ENCODE data around the gene HK1. TPM values are rescaled to one million over a fixed set of nuclear protein-coding genes. Genes with fewer than 3 reads are reported as not detected.

HK1 gene
- polyA plus RNA-seq (2013): 116 and 118 TPM in 2 replicates

DNA sequence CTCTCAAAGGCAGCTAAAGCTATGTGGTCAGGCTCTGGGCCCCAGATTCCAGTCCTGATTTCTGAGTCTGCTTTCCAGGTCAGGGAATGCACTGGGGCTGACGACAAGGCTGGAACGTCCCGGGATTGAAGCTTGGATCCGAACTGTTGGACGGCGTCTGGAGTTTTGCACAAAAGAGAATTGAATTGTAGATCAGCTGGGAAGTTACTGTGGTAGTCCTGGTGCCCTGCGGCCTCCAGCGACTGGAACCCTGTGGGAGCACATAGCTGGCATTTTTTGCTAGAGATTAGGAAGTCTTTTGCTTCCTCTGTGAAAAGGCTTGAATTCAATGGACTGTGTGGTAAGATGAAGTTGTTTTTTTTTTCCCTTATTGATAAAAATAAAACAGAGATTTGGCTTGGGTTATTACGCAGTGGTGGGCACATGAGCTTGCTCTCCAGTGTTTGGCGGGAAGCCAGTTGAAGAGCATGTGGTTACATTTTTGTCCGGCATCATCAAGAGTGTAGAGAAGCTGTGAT is at the start of gene HK1:
TSS of gene HK1 (plus strand) at position 51 of the 518 bp plus-strand sequence.
- peak; percentile 72 to 84 for DNase-seq
- peak within 1 kb of the TSS; percentile 65 for H2BK12ac ChIP-seq (ENCODE audit: low read length)
- H4K8ac ChIP-seq (ENCODE audit: low read depth, low read length): peak within 1 kb of the TSS; percentile 49
- H4K12ac ChIP-seq (ENCODE audit: low read depth, low read length): no peak within 1 kb of the TSS
- H3K4me2 ChIP-seq (ENCODE audit: low read length): peak within 1 kb of the TSS; percentile 41
- H3K9ac ChIP-seq (ENCODE audit: low read length): no peak within 1 kb of the TSS
- no peak within 1 kb of the TSS for H2BK5ac ChIP-seq (ENCODE audit: low read depth, low read length, poor library complexity)
- H3K18ac ChIP-seq (ENCODE audit: low read length): no peak within 1 kb of the TSS
- peak within 1 kb of the TSS; percentile 5 for H3K14ac ChIP-seq (ENCODE audit: low read length)
- H2AFZ ChIP-seq (ENCODE audit: insufficient read depth, low read length, poor library complexity): no peak within 1 kb of the TSS
- no CpG with 5 or more reads among the region's 11 CpGs for WGBS (ENCODE audit: extremely low coverage, insufficient coverage, insufficient read length)
- peak within 1 kb of the TSS; percentile 63 for H4K91ac ChIP-seq (ENCODE audit: low read depth, low read length)
- H3K23ac ChIP-seq (ENCODE audit: low read length): no peak within 1 kb of the TSS
- H2AK5ac ChIP-seq (ENCODE audit: low read length): no peak within 1 kb of the TSS
- no peak within 1 kb of the TSS for H3K4ac ChIP-seq (ENCODE audit: low read depth, low read length)
- peaks cover 2% of the 10 kb centered on the region for H3K79me1 ChIP-seq (ENCODE audit: low read length)
- no peak within 1 kb of the TSS for H3K4me3 ChIP-seq (ENCODE audit: low read depth, low read length)
- peak within 1 kb of the TSS; percentile 21 for H2BK120ac ChIP-seq (ENCODE audit: insufficient read depth, low read length, poor library complexity)
- no peaks in the 10 kb centered on the region for H3K36me3 ChIP-seq (ENCODE audit: control insufficient read depth in 1 of 2, insufficient read depth in 2 of 2, low read length in 2 of 2)
- H3K27me3 ChIP-seq (ENCODE audit: insufficient read depth, low read length): no peaks in the 10 kb centered on the region
- no peaks in the 10 kb centered on the region for H3K79me2 ChIP-seq (ENCODE audit: control insufficient read depth, insufficient read depth, low read length, poor library complexity)
- H3K9me3 ChIP-seq (ENCODE audit: insufficient read depth, low read depth, low read length): no peaks in the 10 kb centered on the region
- peaks cover 3 to 14% of the 10 kb centered on the region in 2 experiments for H3K4me1 ChIP-seq (ENCODE audit: control insufficient read depth in 1 of 2, insufficient read depth in 2 of 2, low read length in 2 of 2)
- peak within 1 kb of the TSS; percentile 77 for H3K27ac ChIP-seq (ENCODE audit: low read depth, low read length)

DNA sequence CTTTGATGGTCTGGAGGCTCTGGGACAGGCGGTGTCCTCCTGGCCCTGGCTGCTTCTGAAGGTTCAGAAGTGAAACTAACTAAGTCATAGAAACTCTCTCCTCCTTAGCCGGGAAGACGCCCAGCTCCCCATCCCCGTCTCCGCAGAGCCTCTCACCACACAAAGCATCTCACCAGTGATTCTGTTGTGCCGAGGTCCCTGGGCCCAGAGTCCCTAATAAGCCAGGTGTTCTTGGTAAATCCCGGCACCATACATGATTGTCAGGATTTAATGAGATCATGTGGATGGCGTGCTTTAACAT is 48.7 kb upstream of the HK1 start:
- no peak overlapping the region for H2AK5ac ChIP-seq (ENCODE audit: low read length)
- no peak overlapping the region for H3K4me3 ChIP-seq (ENCODE audit: low read depth, low read length)
- H3K4me1 ChIP-seq (ENCODE audit: control insufficient read depth in 1 of 2, insufficient read depth in 2 of 2, low read length in 2 of 2): peaks cover 16 to 28% of the 10 kb centered on the region in 2 experiments
- H3K27ac ChIP-seq (ENCODE audit: low read depth, low read length): no peak overlapping the region
- H3K27me3 ChIP-seq (ENCODE audit: insufficient read depth, low read length): no peaks in the 10 kb centered on the region
- no peak overlapping the region for H3K4me2 ChIP-seq (ENCODE audit: low read length)
- no peak overlapping the region for H2BK12ac ChIP-seq (ENCODE audit: low read length)
- H3K18ac ChIP-seq (ENCODE audit: low read length): no peak overlapping the region
- peaks cover 7% of the 10 kb centered on the region for H3K79me1 ChIP-seq (ENCODE audit: low read length)
- H2AFZ ChIP-seq (ENCODE audit: insufficient read depth, low read length, poor library complexity): no peak overlapping the region
- H2BK120ac ChIP-seq (ENCODE audit: insufficient read depth, low read length, poor library complexity): no peak overlapping the region
- no CpG with 5 or more reads among the region's 8 CpGs for WGBS (ENCODE audit: extremely low coverage, insufficient coverage, insufficient read length)
- no peak overlapping the region for H4K8ac ChIP-seq (ENCODE audit: low read depth, low read length)
- H4K91ac ChIP-seq (ENCODE audit: low read depth, low read length): peak overlapping the region; percentile 54
- no peak overlapping the region for H3K9ac ChIP-seq (ENCODE audit: low read length)
- no peaks in the 10 kb centered on the region for H3K79me2 ChIP-seq (ENCODE audit: control insufficient read depth, insufficient read depth, low read length, poor library complexity)
- no peaks in the 10 kb centered on the region for H3K9me3 ChIP-seq (ENCODE audit: insufficient read depth, low read depth, low read length)
- no peak overlapping the region for H3K14ac ChIP-seq (ENCODE audit: low read length)
- no peak overlapping the region for H3K4ac ChIP-seq (ENCODE audit: low read depth, low read length)
- no peak overlapping the region for H3K23ac ChIP-seq (ENCODE audit: low read length)
- H2BK5ac ChIP-seq (ENCODE audit: low read depth, low read length, poor library complexity): no peak overlapping the region
- no peak for DNase-seq
- no peaks in the 10 kb centered on the region for H3K36me3 ChIP-seq (ENCODE audit: control insufficient read depth in 1 of 2, insufficient read depth in 2 of 2, low read length in 2 of 2)
- H4K12ac ChIP-seq (ENCODE audit: low read depth, low read length): no peak overlapping the region

DNA sequence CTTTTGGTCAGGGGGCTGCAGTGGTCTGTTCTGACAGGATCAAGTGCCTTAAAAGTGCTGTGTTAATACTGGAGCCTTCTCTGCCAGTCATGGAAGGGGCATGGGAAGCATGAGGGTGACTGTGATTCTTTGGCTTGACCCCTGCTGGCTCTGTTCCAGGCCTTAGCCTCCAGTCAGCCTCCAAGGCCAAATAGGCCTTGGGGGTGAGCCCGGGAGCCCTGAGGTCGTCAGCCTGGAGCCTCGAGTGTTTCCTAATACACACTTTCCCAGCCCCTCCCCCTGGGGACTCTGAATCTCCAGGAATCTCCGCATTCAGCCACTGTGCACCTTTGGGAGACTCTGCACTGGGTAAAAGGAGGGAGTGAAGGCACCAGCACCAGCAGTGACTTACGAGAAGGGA is 48.2 kb upstream of the HK1 start:
- Histone ChIP-seq H4K8ac (ENCODE audit: low read depth, low read length) (no peak overlapping the region), H2BK12ac (ENCODE audit: low read length) (no peak overlapping the region), H3K36me3 (ENCODE audit: control insufficient read depth in 1 of 2, insufficient read depth in 2 of 2, low read length in 2 of 2) (no peaks in the 10 kb centered on the region), H4K91ac (ENCODE audit: low read depth, low read length) (no peak overlapping the region), H3K9me3 (ENCODE audit: insufficient read depth, low read depth, low read length) (no peaks in the 10 kb centered on the region), H3K14ac (ENCODE audit: low read length) (no peak overlapping the region), H3K27me3 (ENCODE audit: insufficient read depth, low read length) (no peaks in the 10 kb centered on the region), H3K4me3 (ENCODE audit: low read depth, low read length) (no peak overlapping the region), H2AFZ (ENCODE audit: insufficient read depth, low read length, poor library complexity) (no peak overlapping the region), H3K79me1 (ENCODE audit: low read length) (peaks cover 7% of the 10 kb centered on the region), H3K4ac (ENCODE audit: low read depth, low read length) (no peak overlapping the region), H3K79me2 (ENCODE audit: control insufficient read depth, insufficient read depth, low read length, poor library complexity) (no peaks in the 10 kb centered on the region), H3K23ac (ENCODE audit: low read length) (no peak overlapping the region), H3K27ac (ENCODE audit: low read depth, low read length) (no peak overlapping the region), H3K9ac (ENCODE audit: low read length) (no peak overlapping the region), H2BK5ac (ENCODE audit: low read depth, low read length, poor library complexity) (no peak overlapping the region), H2AK5ac (ENCODE audit: low read length) (no peak overlapping the region), H4K12ac (ENCODE audit: low read depth, low read length) (no peak overlapping the region), H2BK120ac (ENCODE audit: insufficient read depth, low read length, poor library complexity) (peak overlapping the region; percentile 0), H3K4me2 (ENCODE audit: low read length) (no peak overlapping the region), H3K4me1 (ENCODE audit: control insufficient read depth in 1 of 2, insufficient read depth in 2 of 2, low read length in 2 of 2) (peaks cover 16 to 26% of the 10 kb centered on the region in 2 experiments), H3K18ac (ENCODE audit: low read length) (no peak overlapping the region)
- DNase-seq: no peak
- WGBS (ENCODE audit: extremely low coverage, insufficient coverage, insufficient read length): no CpG with 5 or more reads among the region's 5 CpGs

DNA sequence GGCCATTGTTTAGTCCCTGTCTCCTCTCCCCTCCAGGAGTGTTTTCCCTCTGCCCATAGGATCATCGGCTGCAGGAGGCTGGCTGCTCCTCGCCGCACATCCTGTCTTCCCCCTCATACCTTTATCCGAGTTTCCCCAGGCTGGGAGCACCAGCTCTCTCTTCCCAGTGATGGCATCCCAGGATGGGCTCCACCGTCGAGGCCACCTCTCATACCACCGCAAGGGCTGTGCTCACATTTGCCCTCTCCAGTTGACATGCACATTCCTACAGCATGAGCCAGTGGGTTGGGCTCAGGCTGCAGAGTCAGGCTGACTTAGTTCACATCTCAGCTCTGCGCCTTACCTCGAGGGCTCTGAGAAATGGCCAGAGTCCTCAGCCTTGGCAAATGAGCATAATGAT is 46.0 kb upstream of the HK1 start:
- Histone ChIP-seq H3K27ac (ENCODE audit: low read depth, low read length) (no peak overlapping the region), H3K14ac (ENCODE audit: low read length) (no peak overlapping the region), H3K4me2 (ENCODE audit: low read length) (no peak overlapping the region), H3K18ac (ENCODE audit: low read length) (no peak overlapping the region), H3K9ac (ENCODE audit: low read length) (no peak overlapping the region), H3K27me3 (ENCODE audit: insufficient read depth, low read length) (no peaks in the 10 kb centered on the region), H2AFZ (ENCODE audit: insufficient read depth, low read length, poor library complexity) (no peak overlapping the region), H4K8ac (ENCODE audit: low read depth, low read length) (no peak overlapping the region), H3K79me2 (ENCODE audit: control insufficient read depth, insufficient read depth, low read length, poor library complexity) (no peaks in the 10 kb centered on the region), H4K91ac (ENCODE audit: low read depth, low read length) (peak overlapping the region; percentile 4), H4K12ac (ENCODE audit: low read depth, low read length) (no peak overlapping the region), H2BK5ac (ENCODE audit: low read depth, low read length, poor library complexity) (no peak overlapping the region), H2BK12ac (ENCODE audit: low read length) (no peak overlapping the region), H2BK120ac (ENCODE audit: insufficient read depth, low read length, poor library complexity) (no peak overlapping the region), H3K36me3 (ENCODE audit: control insufficient read depth in 1 of 2, insufficient read depth in 2 of 2, low read length in 2 of 2) (no peaks in the 10 kb centered on the region), H3K23ac (ENCODE audit: low read length) (no peak overlapping the region), H3K4ac (ENCODE audit: low read depth, low read length) (no peak overlapping the region), H3K4me3 (ENCODE audit: low read depth, low read length) (no peak overlapping the region), H3K9me3 (ENCODE audit: insufficient read depth, low read depth, low read length) (no peaks in the 10 kb centered on the region), H3K79me1 (ENCODE audit: low read length) (peaks cover 7% of the 10 kb centered on the region), H3K4me1 (ENCODE audit: control insufficient read depth in 1 of 2, insufficient read depth in 2 of 2, low read length in 2 of 2) (peaks cover 11 to 20% of the 10 kb centered on the region in 2 experiments), H2AK5ac (ENCODE audit: low read length) (no peak overlapping the region)
- peak; percentile 43 to 67 for DNase-seq
- WGBS (ENCODE audit: extremely low coverage, insufficient coverage, insufficient read length): no CpG with 5 or more reads among the region's 9 CpGs
